ENCODE data around the gene C1RL. TPM values are rescaled to one million over a fixed set of nuclear protein-coding genes. Genes with fewer than 3 reads are reported as not detected.

The C1RL gene
- total RNA-seq, 2 donors from 2014 or later: 48.2 to 86.2 TPM

GRCh38 chr12:7072554-7072953, 36.5 kb downstream of the C1RL start:
- Histone ChIP-seq H3K9me3 (no peaks in the 10 kb centered on the region), H3K4me1 (replicated peaks) (no peaks in the 10 kb centered on the region), H3K27me3 (replicated peaks; ENCODE audit: insufficient read depth) (no peaks in the 10 kb centered on the region), H3K4me3 (no peak overlapping the region), H3K36me3 (no peaks in the 10 kb centered on the region), H3K27ac (no peak overlapping the region)
- TF ChIP-seq CTCF (IDR thresholded peaks at IDR 0.05) (no peak), POLR2AphosphoS5 (IDR thresholded peaks at IDR 0.05) (no peak), POLR2A (IDR thresholded peaks at IDR 0.05) (no peak)
- WGBS: 91% methylated on average over 6 of the region's 6 CpGs
- intact Hi-C loops (cut with DNase I): no loop called here
- no peak for DNase-seq (ENCODE audit: low spot score)

GRCh38 chr12:7072035-7072434, 37.0 kb downstream of the C1RL start:
- Histone ChIP-seq H3K36me3 (no peaks in the 10 kb centered on the region), H3K9me3 (no peaks in the 10 kb centered on the region), H3K4me3 (no peak overlapping the region), H3K27ac (no peak overlapping the region), H3K4me1 (replicated peaks) (no peaks in the 10 kb centered on the region), H3K27me3 (replicated peaks; ENCODE audit: insufficient read depth) (no peaks in the 10 kb centered on the region)
- no peak for TF ChIP-seq CTCF (IDR thresholded peaks at IDR 0.05)
- TF ChIP-seq POLR2AphosphoS5 (IDR thresholded peaks at IDR 0.05): no peak
- no peak for TF ChIP-seq POLR2A (IDR thresholded peaks at IDR 0.05)
- WGBS: 85% methylated on average over 6 of the region's 6 CpGs
- intact Hi-C loops (cut with DNase I): no loop called here
- no peak for DNase-seq (ENCODE audit: low spot score)

- H3K27me3 ChIP-seq (replicated peaks; ENCODE audit: insufficient read depth): no peaks in the 10 kb centered on the region
- 94% methylated on average over 6 of the region's 6 CpGs for WGBS
- H3K4me1 ChIP-seq (replicated peaks): no peaks in the 10 kb centered on the region
- no peaks in the 10 kb centered on the region for H3K36me3 ChIP-seq
- intact Hi-C loops (cut with DNase I): no loop called here
- H3K9me3 ChIP-seq: no peaks in the 10 kb centered on the region
- TF ChIP-seq POLR2A (IDR thresholded peaks at IDR 0.05) (no peak), CTCF (IDR thresholded peaks at IDR 0.05) (no peak), POLR2AphosphoS5 (IDR thresholded peaks at IDR 0.05) (no peak)
- DNase-seq (ENCODE audit: low spot score): no peak
- H3K27ac ChIP-seq: no peak overlapping the region
- H3K4me3 ChIP-seq: no peak overlapping the region
Measured at GRCh38 chr12:7069386-7069785, 39.6 kb downstream of the C1RL start.

- Histone ChIP-seq H3K4me3 (no peak overlapping the region), H3K4me1 (replicated peaks) (no peaks in the 10 kb centered on the region), H3K9me3 (no peaks in the 10 kb centered on the region), H3K27me3 (replicated peaks; ENCODE audit: insufficient read depth) (no peaks in the 10 kb centered on the region), H3K27ac (peak overlapping the region in 1 of 2 donors; percentile 12), H3K36me3 (no peaks in the 10 kb centered on the region)
- WGBS: 30% methylated on average over 2 of the region's 2 CpGs
- no peak for DNase-seq (ENCODE audit: low spot score)
- no peak for TF ChIP-seq POLR2A (IDR thresholded peaks at IDR 0.05)
- no peak for TF ChIP-seq CTCF (IDR thresholded peaks at IDR 0.05)
- intact Hi-C loops (cut with DNase I): no loop called here
Measured at GRCh38 chr12:7068994-7069346, 40.0 kb downstream of the C1RL start.

- TF ChIP-seq POLR2AphosphoS5 (IDR thresholded peaks at IDR 0.05) (no peak), POLR2A (IDR thresholded peaks at IDR 0.05) (no peak), CTCF (IDR thresholded peaks at IDR 0.05) (no peak)
- no peaks in the 10 kb centered on the region for H3K4me1 ChIP-seq (replicated peaks)
- no peak for DNase-seq (ENCODE audit: low spot score)
- intact Hi-C loops (cut with DNase I): no loop called here
- no peaks in the 10 kb centered on the region for H3K9me3 ChIP-seq
- H3K27ac ChIP-seq: peak overlapping the region in 1 of 2 donors; percentile 12
- 37% methylated on average over 11 of the region's 11 CpGs for WGBS
- no peak overlapping the region for H3K4me3 ChIP-seq
- H3K36me3 ChIP-seq: no peaks in the 10 kb centered on the region
- H3K27me3 ChIP-seq (replicated peaks; ENCODE audit: insufficient read depth): no peaks in the 10 kb centered on the region
Measured at GRCh38 chr12:7068240-7068993, 40.6 kb downstream of the C1RL start.
